ENCODE data around the gene OCEL1.

DNA sequence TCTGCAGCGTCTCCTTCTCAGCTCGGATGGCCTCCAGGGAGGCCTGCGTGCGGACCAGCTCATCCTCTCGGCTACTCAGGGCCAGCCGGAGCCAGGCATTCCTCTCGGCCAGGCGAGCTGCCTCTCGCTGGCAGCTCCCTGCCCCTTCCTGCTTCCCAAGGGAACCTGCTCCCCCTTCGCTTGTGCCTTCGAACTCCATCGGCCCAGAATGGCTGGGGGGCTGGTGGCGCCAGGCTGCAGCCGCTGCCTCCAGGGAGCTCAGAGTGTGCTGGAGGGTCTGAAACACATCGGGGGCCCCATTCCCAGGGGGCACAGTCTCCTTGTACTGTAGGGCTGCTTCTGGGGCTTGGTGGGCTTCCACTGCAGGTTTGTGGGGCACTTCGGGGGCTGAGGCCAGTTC is 36.5 kb downstream of the OCEL1 start:
- TF ChIP-seq, protein P1, sequence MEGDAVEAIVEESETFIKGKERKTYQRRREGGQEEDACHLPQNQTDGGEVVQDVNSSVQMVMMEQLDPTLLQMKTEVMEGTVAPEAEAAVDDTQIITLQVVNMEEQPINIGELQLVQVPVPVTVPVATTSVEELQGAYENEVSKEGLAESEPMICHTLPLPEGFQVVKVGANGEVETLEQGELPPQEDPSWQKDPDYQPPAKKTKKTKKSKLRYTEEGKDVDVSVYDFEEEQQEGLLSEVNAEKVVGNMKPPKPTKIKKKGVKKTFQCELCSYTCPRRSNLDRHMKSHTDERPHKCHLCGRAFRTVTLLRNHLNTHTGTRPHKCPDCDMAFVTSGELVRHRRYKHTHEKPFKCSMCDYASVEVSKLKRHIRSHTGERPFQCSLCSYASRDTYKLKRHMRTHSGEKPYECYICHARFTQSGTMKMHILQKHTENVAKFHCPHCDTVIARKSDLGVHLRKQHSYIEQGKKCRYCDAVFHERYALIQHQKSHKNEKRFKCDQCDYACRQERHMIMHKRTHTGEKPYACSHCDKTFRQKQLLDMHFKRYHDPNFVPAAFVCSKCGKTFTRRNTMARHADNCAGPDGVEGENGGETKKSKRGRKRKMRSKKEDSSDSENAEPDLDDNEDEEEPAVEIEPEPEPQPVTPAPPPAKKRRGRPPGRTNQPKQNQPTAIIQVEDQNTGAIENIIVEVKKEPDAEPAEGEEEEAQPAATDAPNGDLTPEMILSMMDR (IDR thresholded peaks at IDR 0.05), result no peak
- no peak for TF ChIP-seq POLR2A (IDR thresholded peaks at IDR 0.05; ENCODE audit: low read length)
- TF ChIP-seq SREBF2 (IDR thresholded peaks at IDR 0.05), result no peak
- TF ChIP-seq, protein P2, sequence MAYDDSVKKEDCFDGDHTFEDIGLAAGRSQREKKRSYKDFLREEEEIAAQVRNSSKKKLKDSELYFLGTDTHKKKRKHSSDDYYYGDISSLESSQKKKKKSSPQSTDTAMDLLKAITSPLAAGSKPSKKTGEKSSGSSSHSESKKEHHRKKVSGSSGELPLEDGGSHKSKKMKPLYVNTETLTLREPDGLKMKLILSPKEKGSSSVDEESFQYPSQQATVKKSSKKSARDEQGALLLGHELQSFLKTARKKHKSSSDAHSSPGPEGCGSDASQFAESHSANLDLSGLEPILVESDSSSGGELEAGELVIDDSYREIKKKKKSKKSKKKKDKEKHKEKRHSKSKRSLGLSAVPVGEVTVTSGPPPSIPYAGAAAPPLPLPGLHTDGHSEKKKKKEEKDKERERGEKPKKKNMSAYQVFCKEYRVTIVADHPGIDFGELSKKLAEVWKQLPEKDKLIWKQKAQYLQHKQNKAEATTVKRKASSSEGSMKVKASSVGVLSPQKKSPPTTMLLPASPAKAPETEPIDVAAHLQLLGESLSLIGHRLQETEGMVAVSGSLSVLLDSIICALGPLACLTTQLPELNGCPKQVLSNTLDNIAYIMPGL (CRISPR knock-in tag; IDR thresholded peaks at IDR 0.05; ENCODE audit: borderline replicate concordance), result no peak
- TF ChIP-seq ESRRA (IDR thresholded peaks at IDR 0.05; ENCODE audit: borderline replicate concordance, low read length), result no peak
- TF ChIP-seq, protein P3, sequence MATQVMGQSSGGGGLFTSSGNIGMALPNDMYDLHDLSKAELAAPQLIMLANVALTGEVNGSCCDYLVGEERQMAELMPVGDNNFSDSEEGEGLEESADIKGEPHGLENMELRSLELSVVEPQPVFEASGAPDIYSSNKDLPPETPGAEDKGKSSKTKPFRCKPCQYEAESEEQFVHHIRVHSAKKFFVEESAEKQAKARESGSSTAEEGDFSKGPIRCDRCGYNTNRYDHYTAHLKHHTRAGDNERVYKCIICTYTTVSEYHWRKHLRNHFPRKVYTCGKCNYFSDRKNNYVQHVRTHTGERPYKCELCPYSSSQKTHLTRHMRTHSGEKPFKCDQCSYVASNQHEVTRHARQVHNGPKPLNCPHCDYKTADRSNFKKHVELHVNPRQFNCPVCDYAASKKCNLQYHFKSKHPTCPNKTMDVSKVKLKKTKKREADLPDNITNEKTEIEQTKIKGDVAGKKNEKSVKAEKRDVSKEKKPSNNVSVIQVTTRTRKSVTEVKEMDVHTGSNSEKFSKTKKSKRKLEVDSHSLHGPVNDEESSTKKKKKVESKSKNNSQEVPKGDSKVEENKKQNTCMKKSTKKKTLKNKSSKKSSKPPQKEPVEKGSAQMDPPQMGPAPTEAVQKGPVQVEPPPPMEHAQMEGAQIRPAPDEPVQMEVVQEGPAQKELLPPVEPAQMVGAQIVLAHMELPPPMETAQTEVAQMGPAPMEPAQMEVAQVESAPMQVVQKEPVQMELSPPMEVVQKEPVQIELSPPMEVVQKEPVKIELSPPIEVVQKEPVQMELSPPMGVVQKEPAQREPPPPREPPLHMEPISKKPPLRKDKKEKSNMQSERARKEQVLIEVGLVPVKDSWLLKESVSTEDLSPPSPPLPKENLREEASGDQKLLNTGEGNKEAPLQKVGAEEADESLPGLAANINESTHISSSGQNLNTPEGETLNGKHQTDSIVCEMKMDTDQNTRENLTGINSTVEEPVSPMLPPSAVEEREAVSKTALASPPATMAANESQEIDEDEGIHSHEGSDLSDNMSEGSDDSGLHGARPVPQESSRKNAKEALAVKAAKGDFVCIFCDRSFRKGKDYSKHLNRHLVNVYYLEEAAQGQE (IDR thresholded peaks at IDR 0.05), result no peak
- TF ChIP-seq NPAS2 (CRISPR knock-in tag; IDR thresholded peaks at IDR 0.05; ENCODE audit: borderline replicate concordance), result no peak
- TF ChIP-seq MAX (IDR thresholded peaks at IDR 0.05), result no peak
- no peak for TF ChIP-seq MAZ (IDR thresholded peaks at IDR 0.05; ENCODE audit: borderline replicate concordance, low read depth, low read length)
- no peak for TF ChIP-seq PHF8 (IDR thresholded peaks at IDR 0.05; ENCODE audit: borderline replicate concordance, low read depth)
- TF ChIP-seq EP300 (IDR thresholded peaks at IDR 0.05), result no peak
- TF ChIP-seq ELK1 (IDR thresholded peaks at IDR 0.05; ENCODE audit: low read depth, low read length), result no peak
- TF ChIP-seq MAFK (IDR thresholded peaks at IDR 0.05; ENCODE audit: partially characterized antibody), result no peak
- TF ChIP-seq FOSL2 (IDR thresholded peaks at IDR 0.05), result no peak
- TF ChIP-seq FOSL2 (CRISPR knock-in tag; IDR thresholded peaks at IDR 0.05), result no peak
